GM18519 (cell line): Measurements from ENCODE around the gene ARHGAP22.

Experiments used
- ATAC-seq: cut with Tn5 transposase; IDR thresholded peaks from one replicate; pipeline ENCODE4 v1.9.1; 2021; ENCODE audit warnings: mild to moderate bottlenecking, moderate library complexity; ENCODE audit not compliant: unreplicated experiment, low FRiP score

The ARHGAP22 gene

GRCh38 chr10:48501787-48502771 is 102.8 kb downstream of the ARHGAP22 start:
- no peak for ATAC-seq

- ATAC-seq: no peak
Measured at GRCh38 chr10:48501226-48501625, 103.6 kb downstream of the ARHGAP22 start.

- no peak for ATAC-seq
Measured at GRCh38 chr10:48500771-48501170, 104.1 kb downstream of the ARHGAP22 start.

- ATAC-seq: no peak
Measured at GRCh38 chr10:48498940-48499510, 105.8 kb downstream of the ARHGAP22 start.

GRCh38 chr10:48497780-48498770 is 106.8 kb downstream of the ARHGAP22 start:
- ATAC-seq: no peak

- no peak for ATAC-seq
Measured at GRCh38 chr10:48496831-48497779, 107.8 kb downstream of the ARHGAP22 start.

- ATAC-seq: no peak
Measured at GRCh38 chr10:48496105-48496830, 108.6 kb downstream of the ARHGAP22 start.

GRCh38 chr10:48495282-48496045 is 109.4 kb downstream of the ARHGAP22 start:
- ATAC-seq: no peak

- ATAC-seq: no peak
Measured at GRCh38 chr10:48494611-48495010, 110.3 kb downstream of the ARHGAP22 start.

GRCh38 chr10:48494073-48494472 is 110.8 kb downstream of the ARHGAP22 start:
- ATAC-seq: no peak

- no peak for ATAC-seq
Measured at GRCh38 chr10:48493083-48493871, 111.6 kb downstream of the ARHGAP22 start.

GRCh38 chr10:48492201-48492600 is 112.7 kb downstream of the ARHGAP22 start:
- no peak for ATAC-seq

GRCh38 chr10:48491392-48492139 is 113.3 kb downstream of the ARHGAP22 start:
- no peak for ATAC-seq

GRCh38 chr10:48490946-48491345 is 113.9 kb downstream of the ARHGAP22 start:
- ATAC-seq: no peak

GRCh38 chr10:48490571-48490940 is 114.3 kb downstream of the ARHGAP22 start:
- no peak for ATAC-seq

GRCh38 chr10:48489099-48489498 is 115.8 kb downstream of the ARHGAP22 start:
- ATAC-seq: no peak

- ATAC-seq: no peak
Measured at GRCh38 chr10:48487244-48487643, 117.6 kb downstream of the ARHGAP22 start.
